Neural progenitor cell (in vitro differentiated cells): Measurements from ENCODE around the gene ARSA. TPM values are rescaled to one million over a fixed set of nuclear protein-coding genes. Genes with fewer than 3 reads are reported as not detected.

ENCODE experiments used
- DNase-seq: peaks from one replicate; pipeline ENCODE4 v3.0.0-alpha.2; 2016; ENCODE audit warnings: low spot score
- H2AFZ ChIP-seq: fragments of 200-600 bp; sonication (generic); replicated peaks from 2 replicates; pipeline ENCODE4 v1.6.1; 2016; ENCODE audit warnings: antibody characterized with exemption
- H3F3A ChIP-seq: fragments of 200-600 bp; sonication (generic); 2 replicates; pipeline ENCODE4 v1.6.1; 2016; ENCODE audit warnings: antibody characterized with exemption, low read depth
- H3K27ac ChIP-seq: fragments of 200-600 bp; sonication (generic); 2 replicates; pipeline ENCODE4 v1.5.1; 2016; ENCODE audit warnings: mild to moderate bottlenecking
- H3K27me3 ChIP-seq: fragments of 200-600 bp; sonication (generic); 2 replicates; pipeline ENCODE4 v1.6.1; 2016; ENCODE audit warnings: mild to moderate bottlenecking, moderate library complexity
- H3K36me3 ChIP-seq: fragments of 200-600 bp; sonication (generic); 2 replicates; pipeline ENCODE4 v1.5.1; 2016
- H3K4me1 ChIP-seq: fragments of 200-600 bp; sonication (generic); 2 replicates; pipeline ENCODE4 v1.6.1; 2016; ENCODE audit warnings: mixed run types
- H3K4me2 ChIP-seq: fragments of 200-600 bp; sonication (generic); 2 replicates; pipeline ENCODE4 v1.6.1; 2016
- H3K4me3 ChIP-seq: fragments of 200-600 bp; sonication (generic); 2 replicates; pipeline ENCODE4 v1.5.1; 2016
- H3K79me2 ChIP-seq: fragments of 200-600 bp; sonication (generic); 2 replicates; pipeline ENCODE4 v1.6.1; 2016; ENCODE audit warnings: low read depth
- H3K9ac ChIP-seq: fragments of 200-600 bp; sonication (generic); 2 replicates; pipeline ENCODE4 v1.6.1; 2016
- H3K9me3 ChIP-seq: fragments of 200-600 bp; sonication (generic); 2 replicates; pipeline ENCODE4 v1.5.1; 2016; ENCODE audit warnings: low read depth
- H4K20me1 ChIP-seq: fragments of 200-600 bp; sonication (generic); 2 replicates; pipeline ENCODE4 v1.6.1; 2016; ENCODE audit warnings: low read depth
- H3K27ac Mint-ChIP-seq: 3 replicates; pipeline ENCODE4 v1.8.0; 2021; ENCODE audit warnings: mixed read lengths
- H3K27me3 Mint-ChIP-seq: 2 replicates; pipeline ENCODE4 v1.8.0; 2022; ENCODE audit warnings: low read depth, mild to moderate bottlenecking, inconsistent platforms, moderate library complexity, mixed read lengths; ENCODE audit not compliant: insufficient read depth
- H3K36me3 Mint-ChIP-seq: 3 replicates; pipeline ENCODE4 v1.8.0; 2021; ENCODE audit warnings: mixed read lengths
- H3K4me1 Mint-ChIP-seq: 3 replicates; pipeline ENCODE4 v1.8.0; 2021; ENCODE audit warnings: mixed read lengths
- H3K4me3 Mint-ChIP-seq: 3 replicates; pipeline ENCODE4 v1.8.0; 2021; ENCODE audit warnings: mild to moderate bottlenecking, moderate library complexity, mixed read lengths
- H3K9me3 Mint-ChIP-seq: 3 replicates; pipeline ENCODE4 v1.8.0; 2020; ENCODE audit warnings: mixed read lengths
- EZH2 ChIP-seq: fragments of 200-600 bp; sonication (generic); IDR thresholded peaks from 2 replicates; pipeline ENCODE4 v1.6.1; 2017; ENCODE audit warnings: antibody characterized with exemption, mild to moderate bottlenecking, moderate library complexity
- EZH2phosphoT487 ChIP-seq: fragments of 200-600 bp; sonication (generic); IDR thresholded peaks from 2 replicates; pipeline ENCODE4 v1.6.1; 2017; ENCODE audit warnings: antibody characterized with exemption
- total RNA-seq: library from RNA; depleted of rRNA; stranded (reverse); fragments of >200 nt; gene quantifications from 2 replicates; pipeline ENCODE4 v1.2.3, GENCODE V29; 2015; ENCODE audit warnings: low replicate concordance
- TF ChIP-seq, protein P1 (sequence below): fragments of 200-600 bp; sonication (generic); IDR thresholded peaks from 2 replicates; pipeline ENCODE4 v1.5.1; 2017; ENCODE audit warnings: antibody characterized with exemption, mild to moderate bottlenecking

Gene ARSA
- total RNA-seq, 1 donor from 2014 or later, result 4.2 TPM

DNA sequence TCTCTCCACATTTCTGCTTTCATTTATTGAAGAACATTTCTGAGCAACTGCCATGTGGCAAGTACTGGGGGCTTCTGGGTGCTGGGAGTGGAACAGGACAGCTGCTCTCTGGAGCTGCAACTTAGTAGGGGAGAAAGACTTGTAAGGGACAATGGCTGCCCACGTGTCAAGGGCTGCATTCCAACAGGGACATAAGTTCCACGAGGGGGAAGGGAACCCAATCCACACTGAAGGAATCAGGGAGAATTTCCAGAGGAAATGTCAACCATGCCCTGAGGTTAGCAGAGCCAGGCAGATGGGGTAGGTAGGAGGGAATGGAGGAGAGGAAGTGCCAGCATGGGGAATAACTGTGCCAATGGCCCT, 25.6 kb downstream of the ARSA start:
- Mint-ChIP-seq H3K27me3 (peaks cover 17% of the 10 kb centered on the region), H3K4me1 (peaks cover 19% of the 10 kb centered on the region), H3K27ac (no peak overlapping the region), H3K36me3 (peaks cover 7% of the 10 kb centered on the region), H3K4me3 (peak overlapping the region; percentile 86), H3K9me3 (peaks cover 2% of the 10 kb centered on the region)
- H3K27ac ChIP-seq, result no peak overlapping the region
- no peak for DNase-seq
- H3K4me2 ChIP-seq, result no peak overlapping the region
- no peak for TF ChIP-seq EZH2
- no peaks in the 10 kb centered on the region for H3F3A ChIP-seq
- no peaks in the 10 kb centered on the region for H3K79me2 ChIP-seq
- peaks cover 4% of the 10 kb centered on the region for H3K4me1 ChIP-seq
- peaks cover 21% of the 10 kb centered on the region for H4K20me1 ChIP-seq
- no peaks in the 10 kb centered on the region for H3K36me3 ChIP-seq
- H3K4me3 ChIP-seq, result no peak overlapping the region
- no peak overlapping the region for H2AFZ ChIP-seq
- no peak overlapping the region for H3K9ac ChIP-seq
- peaks cover 82% of the 10 kb centered on the region for H3K27me3 ChIP-seq
- no peaks in the 10 kb centered on the region for H3K9me3 ChIP-seq

DNA sequence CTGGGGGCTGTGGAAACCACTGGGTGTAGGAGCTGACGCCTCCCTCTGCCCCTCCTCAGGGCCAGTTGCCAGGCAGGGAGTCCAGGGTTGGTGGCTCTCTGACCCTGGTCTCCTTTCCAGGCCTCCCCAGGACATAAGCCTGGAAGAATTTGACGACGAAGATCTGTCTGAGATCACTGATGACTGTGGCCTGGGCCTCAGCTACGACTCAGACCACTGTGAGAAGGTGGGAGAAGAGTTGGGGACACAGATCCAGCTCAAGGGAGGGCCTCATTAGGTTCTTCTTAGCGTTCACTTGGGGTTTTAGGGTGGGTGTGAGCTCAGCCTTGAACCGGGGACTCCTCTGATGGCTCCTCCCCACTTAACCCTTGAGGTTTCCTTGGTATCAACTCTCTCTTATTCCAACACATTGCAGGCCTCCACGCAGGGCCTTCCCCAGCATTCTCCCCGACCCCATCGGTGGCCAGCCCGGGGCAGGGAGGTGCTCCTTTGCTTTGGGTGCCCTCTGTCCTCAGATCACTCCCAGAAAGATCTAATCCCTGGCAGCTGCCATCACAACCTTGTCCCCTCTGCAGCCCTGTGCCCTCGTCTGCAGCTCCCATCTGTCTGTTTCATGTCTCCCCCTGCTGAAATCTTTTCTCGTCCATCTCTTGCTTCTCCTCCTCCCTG, 26.1 kb downstream of the ARSA start:
- no peak for DNase-seq
- H3K79me2 ChIP-seq, result no peaks in the 10 kb centered on the region
- peak; percentile 47 for TF ChIP-seq EZH2
- TF ChIP-seq, protein P1, sequence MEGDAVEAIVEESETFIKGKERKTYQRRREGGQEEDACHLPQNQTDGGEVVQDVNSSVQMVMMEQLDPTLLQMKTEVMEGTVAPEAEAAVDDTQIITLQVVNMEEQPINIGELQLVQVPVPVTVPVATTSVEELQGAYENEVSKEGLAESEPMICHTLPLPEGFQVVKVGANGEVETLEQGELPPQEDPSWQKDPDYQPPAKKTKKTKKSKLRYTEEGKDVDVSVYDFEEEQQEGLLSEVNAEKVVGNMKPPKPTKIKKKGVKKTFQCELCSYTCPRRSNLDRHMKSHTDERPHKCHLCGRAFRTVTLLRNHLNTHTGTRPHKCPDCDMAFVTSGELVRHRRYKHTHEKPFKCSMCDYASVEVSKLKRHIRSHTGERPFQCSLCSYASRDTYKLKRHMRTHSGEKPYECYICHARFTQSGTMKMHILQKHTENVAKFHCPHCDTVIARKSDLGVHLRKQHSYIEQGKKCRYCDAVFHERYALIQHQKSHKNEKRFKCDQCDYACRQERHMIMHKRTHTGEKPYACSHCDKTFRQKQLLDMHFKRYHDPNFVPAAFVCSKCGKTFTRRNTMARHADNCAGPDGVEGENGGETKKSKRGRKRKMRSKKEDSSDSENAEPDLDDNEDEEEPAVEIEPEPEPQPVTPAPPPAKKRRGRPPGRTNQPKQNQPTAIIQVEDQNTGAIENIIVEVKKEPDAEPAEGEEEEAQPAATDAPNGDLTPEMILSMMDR, result no peak
- H4K20me1 ChIP-seq, result peaks cover 21% of the 10 kb centered on the region
- no peak overlapping the region for H3K4me2 ChIP-seq
- peaks cover 82% of the 10 kb centered on the region for H3K27me3 ChIP-seq
- H3K36me3 ChIP-seq, result no peaks in the 10 kb centered on the region
- peaks cover 19% of the 10 kb centered on the region for H3K4me1 Mint-ChIP-seq
- no peak overlapping the region for H3K4me3 ChIP-seq
- H3F3A ChIP-seq, result no peaks in the 10 kb centered on the region
- H3K4me1 ChIP-seq, result peaks cover 4% of the 10 kb centered on the region
- H3K9me3 Mint-ChIP-seq, result peaks cover 2% of the 10 kb centered on the region
- H3K27ac ChIP-seq, result no peak overlapping the region
- H3K27me3 Mint-ChIP-seq, result peaks cover 17% of the 10 kb centered on the region
- H2AFZ ChIP-seq, result no peak overlapping the region
- no peak overlapping the region for H3K9ac ChIP-seq
- peaks cover 11% of the 10 kb centered on the region for H3K36me3 Mint-ChIP-seq
- H3K9me3 ChIP-seq, result no peaks in the 10 kb centered on the region
- H3K27ac Mint-ChIP-seq, result no peak overlapping the region
- peak overlapping the region; percentile 86 for H3K4me3 Mint-ChIP-seq

DNA sequence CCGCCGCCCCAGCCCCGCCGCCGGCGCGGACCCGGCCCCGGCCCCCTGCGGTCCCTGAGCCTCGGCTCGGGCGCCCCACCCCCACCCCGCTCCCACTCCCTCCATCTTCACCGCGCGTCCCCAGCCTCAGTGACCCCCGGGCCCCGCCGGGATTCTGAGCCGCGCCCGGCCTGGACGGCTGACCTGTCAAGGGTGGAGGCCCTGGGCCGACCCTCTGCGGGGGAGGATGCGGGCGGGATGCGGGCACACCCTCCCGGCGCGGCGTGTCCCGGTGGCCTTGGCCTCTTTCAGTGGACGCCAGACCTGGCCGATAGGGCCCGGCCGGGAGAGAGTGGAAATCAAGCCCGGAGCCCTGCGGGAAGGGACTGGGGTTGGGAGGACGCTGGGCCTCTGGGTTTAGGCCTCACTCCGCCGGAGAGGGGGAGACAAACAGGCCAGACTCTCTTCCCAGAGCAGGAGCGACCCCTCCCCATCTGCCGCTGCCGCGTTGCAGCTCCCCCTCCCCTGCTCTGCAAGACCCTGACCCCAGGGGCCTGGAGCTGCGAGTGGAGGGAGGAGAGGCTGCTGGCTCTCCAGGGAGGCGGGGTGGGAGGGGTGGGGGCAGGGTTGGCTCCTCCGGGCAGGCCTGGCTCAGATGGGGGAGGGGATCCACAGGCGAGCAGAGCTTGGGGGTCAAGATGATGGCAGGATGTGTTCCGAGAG, 26.8 kb downstream of the ARSA start:
- Histone ChIP-seq H3K9ac (no peak overlapping the region), H3F3A (no peaks in the 10 kb centered on the region), H3K4me2 (peak overlapping the region; percentile 88), H4K20me1 (peaks cover 21% of the 10 kb centered on the region), H3K9me3 (no peaks in the 10 kb centered on the region), H3K27me3 (peaks cover 82% of the 10 kb centered on the region), H3K4me1 (peaks cover 4% of the 10 kb centered on the region), H3K4me3 (peak overlapping the region; percentile 39), H3K36me3 (no peaks in the 10 kb centered on the region), H3K79me2 (no peaks in the 10 kb centered on the region), H3K27ac (no peak overlapping the region), H2AFZ (no peak overlapping the region)
- H3K4me3 Mint-ChIP-seq, result peak overlapping the region; percentile 86
- H3K27me3 Mint-ChIP-seq, result peaks cover 17% of the 10 kb centered on the region
- DNase-seq, result no peak
- peaks cover 14% of the 10 kb centered on the region for H3K36me3 Mint-ChIP-seq
- peaks cover 2% of the 10 kb centered on the region for H3K9me3 Mint-ChIP-seq
- TF ChIP-seq, protein P1, result no peak
- TF ChIP-seq EZH2 (peak; percentile 62), EZH2phosphoT487 (peak; percentile 41)
- H3K27ac Mint-ChIP-seq, result no peak overlapping the region
- peaks cover 19% of the 10 kb centered on the region for H3K4me1 Mint-ChIP-seq

DNA sequence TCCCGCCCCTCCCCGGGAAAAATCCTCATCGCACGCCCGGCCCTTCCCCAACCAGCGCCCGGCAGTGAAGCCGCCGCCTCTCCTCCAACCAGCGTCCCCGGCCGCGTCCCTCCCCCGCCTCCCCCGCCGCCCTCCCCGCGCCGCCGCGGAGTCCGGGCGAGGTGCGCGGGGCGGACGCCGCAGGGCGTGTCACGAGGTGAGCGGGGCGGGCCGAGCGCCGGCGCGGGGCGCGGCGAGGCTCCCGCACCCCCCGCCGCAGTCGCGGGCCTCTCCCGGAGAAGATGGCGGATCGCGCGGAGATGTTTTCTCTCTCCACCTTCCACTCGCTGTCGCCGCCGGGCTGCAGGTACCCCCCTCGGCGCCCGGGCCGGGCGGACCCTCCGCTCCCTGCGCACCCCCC, 27.4 kb downstream of the ARSA start, which contains the start of gene MAPK8IP2:
MAPK8IP2 (plus strand) TSS at position 256 of the 400 bp plus-strand sequence; CDS start at position 282, 26 bp downstream.
- H3F3A ChIP-seq, result no peaks in the 10 kb centered on the region
- peak; percentile 65 for DNase-seq
- Mint-ChIP-seq H3K4me1 (peaks cover 19% of the 10 kb centered on the region), H3K27ac (peak within 1 kb of the TSS; percentile 58), H3K4me3 (peak within 1 kb of the TSS; percentile 89), H3K36me3 (peaks cover 16% of the 10 kb centered on the region), H3K9me3 (peaks cover 2% of the 10 kb centered on the region), H3K27me3 (peaks cover 17% of the 10 kb centered on the region)
- H2AFZ ChIP-seq, result no peak within 1 kb of the TSS
- H3K4me2 ChIP-seq, result peak within 1 kb of the TSS; percentile 88
- no peaks in the 10 kb centered on the region for H3K79me2 ChIP-seq
- H3K27me3 ChIP-seq, result peaks cover 76% of the 10 kb centered on the region
- peaks cover 4% of the 10 kb centered on the region for H3K4me1 ChIP-seq
- peaks cover 21% of the 10 kb centered on the region for H4K20me1 ChIP-seq
- no peaks in the 10 kb centered on the region for H3K36me3 ChIP-seq
- no peak within 1 kb of the TSS for H3K9ac ChIP-seq
- H3K27ac ChIP-seq, result no peak within 1 kb of the TSS
- H3K4me3 ChIP-seq, result peak within 1 kb of the TSS; percentile 39
- TF ChIP-seq, protein P1, result no peak
- TF ChIP-seq EZH2phosphoT487, result no peak
- TF ChIP-seq EZH2, result no peak
- no peaks in the 10 kb centered on the region for H3K9me3 ChIP-seq
